ENCODE results near the gene REEP5. TPM values are rescaled to one million over a fixed set of nuclear protein-coding genes. Genes with fewer than 3 reads are reported as not detected.
A peak's percentile ranks its signal among the peaks of the same experiment; 100 is the strongest.

Gene REEP5
- total and polyA plus RNA-seq, 2 of the 8 experiments (the other 6 are each of a cell fraction or from before 2014, with no cell fraction given), result 58.3 to 94.3 TPM

DNA sequence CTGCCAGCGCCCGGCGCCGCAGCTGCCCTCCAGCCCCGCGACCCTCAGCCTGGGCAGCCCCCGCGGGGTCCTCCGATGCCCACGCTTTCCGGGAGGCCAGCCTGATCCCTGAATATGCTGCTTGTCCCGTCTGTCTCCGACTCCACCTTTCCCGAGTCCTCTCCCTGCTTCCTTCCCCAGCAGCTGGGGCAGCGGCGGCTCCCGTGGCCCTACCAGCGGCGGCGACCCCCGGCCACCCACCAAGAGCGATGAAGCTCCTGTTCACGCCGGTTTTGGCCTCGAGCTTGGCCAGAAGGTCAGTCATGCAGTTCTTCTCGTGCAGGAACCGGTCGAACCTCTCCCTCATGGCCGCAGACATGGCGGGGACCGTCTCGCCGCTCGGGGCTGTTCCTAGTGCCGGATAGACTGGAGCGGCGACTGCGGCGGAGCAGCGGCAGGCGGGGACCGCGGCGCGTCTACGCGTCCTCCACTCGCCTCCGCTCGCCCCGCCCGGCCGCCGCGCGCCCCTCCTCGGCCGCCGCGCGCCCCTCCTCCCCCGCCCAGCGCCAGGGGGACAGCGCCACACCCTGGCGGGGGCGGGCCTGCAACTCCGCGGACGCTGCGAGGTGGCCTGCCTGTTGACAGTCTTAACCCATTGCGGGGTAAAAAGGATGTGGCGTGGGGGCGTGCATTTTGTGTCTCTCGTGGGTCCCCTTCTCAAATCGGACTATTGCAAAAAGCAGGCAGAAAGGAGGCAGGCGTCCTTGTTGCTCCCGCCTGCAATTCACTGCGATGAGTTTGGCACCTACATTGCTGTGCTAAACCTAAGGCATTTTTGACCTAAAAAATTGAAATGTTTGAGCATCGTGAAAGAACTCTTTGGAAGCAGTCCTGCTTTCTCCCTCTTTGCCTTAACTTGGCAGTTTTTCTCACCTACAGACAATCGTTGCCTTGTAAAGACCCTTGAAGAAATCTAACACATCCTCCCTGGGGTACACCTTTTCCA is at the start of gene REEP5 (continued):
- TF ChIP-seq, protein P1, sequence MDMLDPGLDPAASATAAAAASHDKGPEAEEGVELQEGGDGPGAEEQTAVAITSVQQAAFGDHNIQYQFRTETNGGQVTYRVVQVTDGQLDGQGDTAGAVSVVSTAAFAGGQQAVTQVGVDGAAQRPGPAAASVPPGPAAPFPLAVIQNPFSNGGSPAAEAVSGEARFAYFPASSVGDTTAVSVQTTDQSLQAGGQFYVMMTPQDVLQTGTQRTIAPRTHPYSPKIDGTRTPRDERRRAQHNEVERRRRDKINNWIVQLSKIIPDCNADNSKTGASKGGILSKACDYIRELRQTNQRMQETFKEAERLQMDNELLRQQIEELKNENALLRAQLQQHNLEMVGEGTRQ (IDR thresholded peaks at IDR 0.05; ENCODE audit: low read length), result no peak
- no peak for TF ChIP-seq CHD1 (IDR thresholded peaks at IDR 0.05; ENCODE audit: low read depth, low read length)
- TF ChIP-seq NANOG (IDR thresholded peaks at IDR 0.05; ENCODE audit: insufficient read depth, low read depth, low read length, poor library complexity, severe bottlenecking), result no peak
- TF ChIP-seq KDM4A (IDR thresholded peaks at IDR 0.05; ENCODE audit: low read depth, low read length, severe bottlenecking), result peak; percentile 76
- no peak for TF ChIP-seq JUND (IDR thresholded peaks at IDR 0.05; ENCODE audit: low read length)
